ENCODE measurements around the gene URGCP. TPM values are rescaled to one million over a fixed set of nuclear protein-coding genes. Genes with fewer than 3 reads are reported as not detected.

The URGCP gene
- total and polyA plus RNA-seq, 2 of the 4 experiments (the other 2 are of a cell fraction): 22.0 to 25.5 TPM

GRCh38 chr7:43847496-43847895 lies 58.9 kb downstream of the URGCP start:
- Histone ChIP-seq H3K9me3 (ENCODE audit: control insufficient read depth, insufficient read depth, low read length) (no peaks in the 10 kb centered on the region; the same call in 1 of the 2 replicates), H3K14ac (replicated peaks; ENCODE audit: low read depth, low read length) (no peak overlapping the region), H2AFZ (replicated peaks; ENCODE audit: low read length, poor library complexity) (no peak overlapping the region), H3K36me3 (ENCODE audit: control insufficient read depth, insufficient read depth, low read length) (no peaks in the 10 kb centered on the region), H2AK5ac (ENCODE audit: low read depth, low read length) (no peak overlapping the region), H3K4ac (ENCODE audit: low read depth, low read length) (no peak overlapping the region), H3K27ac (ENCODE audit: insufficient read depth, low read length) (no peak overlapping the region), H4K20me1 (ENCODE audit: insufficient read depth, low read length) (no peaks in the 10 kb centered on the region), H3K79me1 (ENCODE audit: low read depth in 1 of 2, low read length in 2 of 2) (no peaks in the 10 kb centered on the region), H3K18ac (ENCODE audit: low read depth, low read length) (no peak overlapping the region), H2AK9ac (replicated peaks; ENCODE audit: low read depth, low read length, poor library complexity) (no peak overlapping the region), H3K9ac (ENCODE audit: low read depth, low read length) (no peak overlapping the region), H4K5ac (ENCODE audit: low read depth, low read length) (no peak overlapping the region), H2BK15ac (ENCODE audit: low read depth, low read length) (no peak overlapping the region), H3K27me3 (ENCODE audit: control insufficient read depth, insufficient read depth, low read length) (peaks cover 5% of the 10 kb centered on the region; the same call in 1 of the 2 replicates), H3K56ac (ENCODE audit: extremely low read depth, insufficient read depth, low read length) (no peak overlapping the region), H3K4me1 (ENCODE audit: control insufficient read depth, insufficient read depth, low read length) (no peaks in the 10 kb centered on the region), H4K91ac (ENCODE audit: insufficient read depth, low read depth, low read length) (no peak overlapping the region), H4K8ac (ENCODE audit: low read depth in 2 of 2, low read length in 2 of 2) (no peak overlapping the region), H3K9me1 (ENCODE audit: insufficient read depth, low read length) (no peaks in the 10 kb centered on the region), H2BK20ac (ENCODE audit: low read depth, low read length) (no peak overlapping the region), H2BK5ac (ENCODE audit: low read depth, low read length, poor library complexity, severe bottlenecking) (no peak overlapping the region), H3K4me3 (ENCODE audit: insufficient read depth, low read depth, low read length) (no peak overlapping the region), H2BK120ac (ENCODE audit: low read depth, low read length) (no peak overlapping the region), H3K4me2 (ENCODE audit: low read depth, low read length) (no peak overlapping the region), H3K23ac (ENCODE audit: low read depth, low read length) (no peak overlapping the region)
- ATAC-seq (ENCODE audit: low read depth): no peak
- dilution Hi-C loops (cut with HindIII; ENCODE audit: low sequenced_read_pairs, unreplicated experiment): no loop called here
- TF ChIP-seq SMC3 (IDR thresholded peaks at IDR 0.05; ENCODE audit: low read depth, low read length): no peak
- TF ChIP-seq FOS (IDR thresholded peaks at IDR 0.05; ENCODE audit: low read depth, low read length): no peak
- no peak for TF ChIP-seq ELK1 (IDR thresholded peaks at IDR 0.05; ENCODE audit: borderline replicate concordance, low read depth, low read length)
- no peak for TF ChIP-seq CTCF (conservative IDR thresholded peaks at IDR 0.05; ENCODE audit: low read depth, low read length)
- TF ChIP-seq RFX5 (IDR thresholded peaks at IDR 0.05; ENCODE audit: low read depth, low read length): no peak
- TF ChIP-seq NFE2L2 (IDR thresholded peaks at IDR 0.05; ENCODE audit: low read depth, low read length): no peak
- no peak for TF ChIP-seq BHLHE40 (IDR thresholded peaks at IDR 0.05; ENCODE audit: low read depth, low read length)
- TF ChIP-seq POLR2A (IDR thresholded peaks at IDR 0.05; ENCODE audit: low read depth, low read length): no peak
- TF ChIP-seq RAD21 (IDR thresholded peaks at IDR 0.05; ENCODE audit: low read length): no peak
- TF ChIP-seq MAFK (IDR thresholded peaks at IDR 0.05; ENCODE audit: low read depth, low read length): no peak
- TF ChIP-seq RCOR1 (IDR thresholded peaks at IDR 0.05; ENCODE audit: insufficient replicate concordance, low read length): no peak
- no peak for TF ChIP-seq MAZ (IDR thresholded peaks at IDR 0.05; ENCODE audit: borderline replicate concordance, low read depth, low read length)
- 0% methylated on average over 1 of the region's 4 CpGs; no CpG with 5 or more reads in 1 of the 2 experiments for WGBS, 2 experiments (ENCODE audit: extremely low coverage in 2 of 2, insufficient read length in 1 of 2)
- in situ Hi-C loops (cut with MboI; ENCODE audit: low sequenced_read_pairs): loop anchor here (25.0 kb wide), 1 partner anchor 910 kb away; the partner anchor contains the start of genes MRPL32 and PSMA2
- no TSS peak for BruUV-seq (replicated peaks)
- POLR2A ChIA-PET (ENCODE audit: unreplicated experiment): interaction anchor here (0.6 kb wide), 1 partner anchor 22 kb away, joined by 5 read pairs; the partner anchor contains the start of gene MRPS24
- CTCF ChIA-PET: interaction anchor here (0.9 to 2.3 kb wide), 2 partner anchors 9 to 265 kb away, joined by 4 to 10 read pairs; partner anchors contain the start of gene STK17A
- DNase-seq: peak; percentile 68
- intact Hi-C loops (cut with micrococcal nuclease): no loop called here
